Stimulated activated CD4-positive, alpha-beta T cell treated with anti-CD3 and anti-CD28 coated beads, Interleukin-15, amount 100 ng/mL, for 48 hours (primary cell): ENCODE data around the gene FUNDC2.

Experiments used
- DNase-seq, 2 donors: peaks; one replicate each; pipeline ENCODE4 v3.0.0-alpha.2; 2020; ENCODE audit warnings: low read depth in 2 of 2

Gene FUNDC2

GRCh38 chrX:155069414-155069813, 42.8 kb downstream of the FUNDC2 start:
- no peak for DNase-seq

- DNase-seq = no peak
Observed at GRCh38 chrX:155070038-155070437, 43.4 kb downstream of the FUNDC2 start.

DNA sequence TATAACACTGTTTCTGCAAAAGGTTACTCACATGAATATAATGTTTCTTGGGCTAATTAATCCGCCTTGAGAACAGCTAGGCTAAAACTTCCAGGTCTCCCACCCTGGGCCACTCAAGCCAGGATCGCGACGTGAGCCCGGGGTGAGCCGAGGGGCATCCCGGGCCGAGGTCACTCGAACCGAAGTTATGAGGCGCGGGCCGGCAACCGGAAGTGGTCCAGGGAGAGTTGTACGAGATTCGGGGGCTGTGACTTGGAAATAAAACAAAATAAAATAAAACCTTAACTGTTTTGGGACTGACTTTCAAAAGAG, 44.0 kb downstream of the FUNDC2 start:
- no peak for DNase-seq

- DNase-seq = peak; percentile 62
Observed at GRCh38 chrX:155070975-155071693, 44.5 kb downstream of the FUNDC2 start, which contains the start of the genes BRCC3, CMC4 and MTCP1. TSS of gene BRCC3 (plus strand) at chrX:155071508. CDS start at chrX:155071528, 20 bp downstream. TSS of gene CMC4 (minus strand) at chrX:155071136. CDS start at chrX:155064023, 7,113 bp downstream. TSS of gene MTCP1 (minus strand) at chrX:155071136. CDS start at chrX:155066010, 5,126 bp downstream.

GRCh38 chrX:155071694-155072280, 45.1 kb downstream of the FUNDC2 start:
- DNase-seq = no peak

DNA sequence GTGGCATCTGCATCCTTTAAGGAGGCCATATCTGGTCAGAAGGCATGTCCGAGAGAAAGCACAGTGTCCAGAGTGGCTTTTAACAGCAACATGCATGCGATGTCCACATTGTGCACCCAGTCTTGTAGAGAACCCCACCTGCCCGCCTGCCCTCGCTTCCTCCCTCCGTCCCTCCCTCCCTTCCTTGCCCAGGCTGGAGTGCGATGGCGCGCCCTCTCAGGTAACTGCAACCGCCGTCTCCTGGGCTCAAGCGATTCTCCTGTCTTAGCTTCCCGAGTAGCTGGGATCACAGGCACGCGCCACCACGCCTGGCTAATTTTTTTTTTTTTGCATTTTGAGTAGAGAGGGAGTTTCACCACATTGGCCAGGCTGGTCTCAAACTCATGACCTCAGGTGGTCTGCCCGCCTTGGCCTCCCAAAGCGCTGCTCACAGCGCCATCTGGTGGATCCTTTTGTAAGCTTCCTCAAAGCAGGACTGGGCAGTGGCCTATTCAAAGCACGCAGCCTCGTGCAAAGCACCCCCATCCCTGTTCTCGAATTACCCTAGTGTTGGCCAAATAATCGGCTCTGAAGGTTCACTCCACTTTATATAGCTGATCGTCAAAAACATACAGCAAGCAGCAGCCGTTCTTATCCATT, 59.7 kb downstream of the FUNDC2 start:
- no peak for DNase-seq

- DNase-seq = no peak
Observed at GRCh38 chrX:155086961-155087735, 60.5 kb downstream of the FUNDC2 start.

GRCh38 chrX:155094468-155095061, 67.9 kb downstream of the FUNDC2 start:
- no peak for DNase-seq

DNA sequence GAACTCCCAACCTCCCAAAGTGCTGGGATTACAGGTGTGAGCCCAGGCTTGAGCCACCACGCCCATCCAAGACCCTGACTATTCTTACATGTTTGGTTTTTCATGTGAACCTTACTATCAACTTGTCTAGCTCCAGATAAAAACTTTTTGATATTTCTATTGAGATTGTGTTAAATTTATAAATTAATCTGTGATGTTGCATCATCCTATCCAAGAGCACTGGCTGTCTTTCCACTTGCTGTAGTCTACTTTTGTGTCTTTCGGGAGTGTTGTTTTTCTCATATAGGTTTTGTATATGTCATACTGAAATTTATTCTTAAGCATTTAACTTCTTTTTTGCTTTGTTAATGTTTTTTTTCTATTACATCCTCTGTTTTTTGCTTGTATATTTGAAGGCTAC, 79.3 kb downstream of the FUNDC2 start:
- DNase-seq = no peak

GRCh38 chrX:155108427-155108826, 81.8 kb downstream of the FUNDC2 start:
- no peak for DNase-seq
